Keratinocyte (primary cell): ENCODE results near the gene MICAL3. TPM values are rescaled to one million over a fixed set of nuclear protein-coding genes. Genes with fewer than 3 reads are reported as not detected.

ENCODE experiments used
- DNase-seq: peaks from one replicate; pipeline ENCODE4 v3.0.0-alpha.2; 2011; ENCODE audit warnings: low read depth, missing footprints, low spot score
- FAIRE-seq: peaks from 2 replicates; lab custom pipeline; 2011; peaks lifted over from hg19 to GRCh38; lab: Jason Lieb, UNC
- H2AFZ ChIP-seq: 2 replicates; pipeline ENCODE4 v1.6.0; 2012; ENCODE audit warnings: low read length, control low read depth, inconsistent platforms; ENCODE audit not compliant: control insufficient read depth
- H3K27ac ChIP-seq: 2 replicates; pipeline ENCODE4 v1.5.1; 2011; ENCODE audit warnings: low read length; ENCODE audit not compliant: control insufficient read depth, insufficient read depth
- H3K27me3 ChIP-seq: 3 replicates; pipeline ENCODE4 v1.6.0; 2011; ENCODE audit warnings: low read length; ENCODE audit not compliant: control insufficient read depth, insufficient read depth; ENCODE audit errors: extremely low read depth
- H3K36me3 ChIP-seq, 2 experiments: 2 replicates in 1 of 2; 3 replicates in 1 of 2; pipeline ENCODE4 v1.5.1; 2011; ENCODE audit warnings: low read length in 2 of 2, mild to moderate bottlenecking in 1 of 2; ENCODE audit not compliant: control insufficient read depth in 2 of 2, insufficient read depth in 2 of 2; ENCODE audit errors: extremely low read depth in 1 of 2
- H3K4me1 ChIP-seq: 3 replicates; pipeline ENCODE4 v1.5.1; 2011; ENCODE audit warnings: low read length; ENCODE audit not compliant: control insufficient read depth, insufficient read depth; ENCODE audit errors: extremely low read depth
- H3K4me2 ChIP-seq: 3 replicates; pipeline ENCODE4 v1.6.0; 2011; ENCODE audit warnings: low read depth, low read length; ENCODE audit not compliant: control insufficient read depth, insufficient read depth; ENCODE audit errors: extremely low read depth
- H3K4me3 ChIP-seq, 3 experiments: fragments of 200-600 bp in 1 of 3; sonication (generic) in 1 of 3; 2 replicates in 2 of 3; 3 replicates in 1 of 3; pipeline ENCODE4 v1.5.1; 2011 to 2016; ENCODE audit warnings: low read length in 3 of 3, mild to moderate bottlenecking in 3 of 3, control low read depth in 2 of 3, inconsistent platforms in 1 of 3, low read depth in 1 of 3, mixed read lengths in 1 of 3, mixed run types in 1 of 3, moderate library complexity in 1 of 3; ENCODE audit not compliant: control insufficient read depth in 2 of 3, insufficient read depth in 2 of 3; ENCODE audit errors: extremely low read depth in 1 of 3
- H3K79me2 ChIP-seq: 2 replicates; pipeline ENCODE4 v1.6.0; 2012; ENCODE audit warnings: low read length; ENCODE audit not compliant: control insufficient read depth, insufficient read depth
- H3K9ac ChIP-seq: 3 replicates; pipeline ENCODE4 v1.6.0; 2011; ENCODE audit warnings: low read length; ENCODE audit not compliant: control insufficient read depth, insufficient read depth; ENCODE audit errors: extremely low read depth
- H3K9me1 ChIP-seq: 3 replicates; pipeline ENCODE4 v1.6.0; 2011; ENCODE audit warnings: low read length; ENCODE audit not compliant: control insufficient read depth, insufficient read depth; ENCODE audit errors: extremely low read depth
- H3K9me3 ChIP-seq: 2 replicates; pipeline ENCODE4 v1.5.1; 2012; ENCODE audit warnings: low read depth, low read length; ENCODE audit not compliant: control insufficient read depth
- H4K20me1 ChIP-seq: 3 replicates; pipeline ENCODE4 v1.6.0; 2011; ENCODE audit warnings: low read length; ENCODE audit not compliant: control insufficient read depth, insufficient read depth; ENCODE audit errors: extremely low read depth
- CTCF ChIP-seq, 3 experiments: IDR thresholded peaks in 1 of 3; conservative IDR thresholded peaks in 1 of 3; optimal IDR thresholded peaks in 1 of 3; 2 replicates in 2 of 3; 3 replicates in 1 of 3; pipeline versions ENCODE3 to v1.5.1; 2011; ENCODE audit warnings: low read length in 3 of 3, mild to moderate bottlenecking in 3 of 3, moderate library complexity in 2 of 3, control low read depth in 1 of 3, inconsistent platforms in 1 of 3; ENCODE audit not compliant: insufficient read depth in 2 of 3; ENCODE audit errors: extremely low read depth in 1 of 3
- EZH2 ChIP-seq: IDR thresholded peaks from one replicate; pipeline ENCODE4 v1.6.1; 2012; ENCODE audit warnings: inconsistent platforms, mild to moderate bottlenecking, low read length, moderate library complexity
- dilution Hi-C: fragments of 300-500 bp; cut with MboI; formaldehyde crosslinking; loops from one replicate; pipeline ENCODE4 v1.7.0; 2020; ENCODE audit warnings: low sequenced_read_pairs; ENCODE audit not compliant: extremely low pct_ligation_motif_present
- polyA plus RNA-seq, 5 experiments: library from polyadenylated mRNA; depleted of rRNA in 3 of 5; stranded (reverse) in 3 of 5; stranded (forward) in 1 of 5; unstranded in 1 of 5; fragments of >200 nt; gene quantifications; 1 replicate in 1 of 5; 2 replicates in 3 of 5; 3 replicates in 1 of 5; pipeline versions ENCODE4 v1.2.1 to v1.2.3, GENCODE V29; 2011 to 2012; ENCODE audit warnings: missing spikeins in 2 of 5, low read depth in 1 of 5, low replicate concordance in 1 of 5

The MICAL3 gene
- polyA plus RNA-seq, 1 donor (not counting 4 experiments of a cell fraction or from before 2014, with no cell fraction given), result 27.9 TPM

GRCh38 chr22:17851759-17852158 lies 172.6 kb downstream of the MICAL3 start:
- TF ChIP-seq CTCF (optimal IDR thresholded peaks at IDR 0.05 in 1 of 3, IDR thresholded peaks at IDR 0.05 in 1 of 3, conservative IDR thresholded peaks at IDR 0.05 in 1 of 3; ENCODE audit: extremely low read depth in 1 of 3, insufficient read depth in 2 of 3, low read length in 3 of 3), result no peak
- TF ChIP-seq EZH2, result no peak
- Histone ChIP-seq H3K9ac (no peak overlapping the region), H3K36me3 (peaks cover 23 to 31% of the 10 kb centered on the region in 2 experiments), H3K79me2 (no peaks in the 10 kb centered on the region), H3K9me3 (no peaks in the 10 kb centered on the region), H3K27me3 (no peaks in the 10 kb centered on the region), H4K20me1 (no peaks in the 10 kb centered on the region), H2AFZ (no peak overlapping the region), H3K27ac (no peak overlapping the region), H3K9me1 (no peaks in the 10 kb centered on the region), H3K4me3 (no peak overlapping the region), H3K4me1 (peaks cover 11% of the 10 kb centered on the region), H3K4me2 (no peak overlapping the region)
- DNase-seq (no peak), FAIRE-seq (no peak)
- dilution Hi-C loops, result no loop called here

- H3K9me3 ChIP-seq, result no peaks in the 10 kb centered on the region
- dilution Hi-C loops, result no loop called here
- H3K4me3 ChIP-seq, result no peak overlapping the region
- no peak overlapping the region for H3K9ac ChIP-seq
- no peak overlapping the region for H3K27ac ChIP-seq
- H3K27me3 ChIP-seq, result no peaks in the 10 kb centered on the region
- FAIRE-seq (peak; percentile 34), DNase-seq (peak; percentile 70)
- peaks cover 4% of the 10 kb centered on the region for H3K9me1 ChIP-seq
- H3K4me2 ChIP-seq, result no peak overlapping the region
- peaks cover 4% of the 10 kb centered on the region for H3K79me2 ChIP-seq
- H3K4me1 ChIP-seq, result peaks cover 34% of the 10 kb centered on the region
- no peak for TF ChIP-seq EZH2
- TF ChIP-seq CTCF (optimal IDR thresholded peaks at IDR 0.05 in 1 of 3, IDR thresholded peaks at IDR 0.05 in 1 of 3, conservative IDR thresholded peaks at IDR 0.05 in 1 of 3; ENCODE audit: extremely low read depth in 1 of 3, insufficient read depth in 2 of 3, low read length in 3 of 3), result no peak
- H4K20me1 ChIP-seq, result peaks cover 12% of the 10 kb centered on the region
- peaks cover 21 to 35% of the 10 kb centered on the region in 2 experiments for H3K36me3 ChIP-seq
- no peak overlapping the region for H2AFZ ChIP-seq
Observed at GRCh38 chr22:17847360-17848078, 176.8 kb downstream of the MICAL3 start.
